GM19035 (cell line): ENCODE measurements around the gene ARRB1.

ENCODE experiments used
- ATAC-seq: cut with Tn5 transposase; IDR thresholded peaks from one replicate; pipeline ENCODE4 v1.9.1; 2021; ENCODE audit not compliant: unreplicated experiment

Gene ARRB1

DNA sequence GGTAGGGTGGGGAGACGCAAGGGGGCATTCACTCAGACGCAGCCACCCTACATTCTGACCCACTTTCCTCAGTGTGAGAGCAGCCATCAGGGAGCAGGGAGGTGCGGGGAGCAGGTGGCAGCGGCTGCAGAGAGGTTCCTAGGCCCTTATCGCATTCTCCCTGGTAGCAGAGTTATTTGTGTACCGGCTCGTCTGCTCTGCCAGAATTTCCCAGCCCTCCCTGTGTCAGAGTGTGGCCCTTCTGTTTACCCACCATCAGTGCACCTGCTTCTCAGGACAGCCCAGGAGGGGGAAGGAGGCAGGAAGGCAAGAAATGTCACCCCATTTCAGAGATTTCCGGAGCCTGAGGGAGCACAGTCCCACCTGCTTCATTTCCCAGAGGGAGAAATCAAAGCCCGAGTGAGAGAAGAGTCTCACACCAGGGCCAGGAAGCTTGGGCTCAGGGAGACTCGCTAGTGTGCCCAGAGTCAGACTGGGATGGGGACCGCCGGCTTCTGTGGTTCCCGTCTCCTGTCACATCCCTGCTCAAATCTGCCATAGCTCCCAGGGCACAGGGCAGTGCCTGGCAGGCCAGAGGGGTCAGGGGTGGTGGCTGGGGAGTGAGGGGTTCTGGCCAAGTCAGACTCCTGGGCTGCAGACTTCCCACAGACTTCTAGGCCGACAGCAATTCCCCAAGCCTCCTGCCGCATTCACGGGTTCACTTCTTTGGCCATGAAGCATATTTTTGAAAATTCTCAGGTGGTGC lies 49.7 kb downstream of the ARRB1 start:
- no peak for ATAC-seq

DNA sequence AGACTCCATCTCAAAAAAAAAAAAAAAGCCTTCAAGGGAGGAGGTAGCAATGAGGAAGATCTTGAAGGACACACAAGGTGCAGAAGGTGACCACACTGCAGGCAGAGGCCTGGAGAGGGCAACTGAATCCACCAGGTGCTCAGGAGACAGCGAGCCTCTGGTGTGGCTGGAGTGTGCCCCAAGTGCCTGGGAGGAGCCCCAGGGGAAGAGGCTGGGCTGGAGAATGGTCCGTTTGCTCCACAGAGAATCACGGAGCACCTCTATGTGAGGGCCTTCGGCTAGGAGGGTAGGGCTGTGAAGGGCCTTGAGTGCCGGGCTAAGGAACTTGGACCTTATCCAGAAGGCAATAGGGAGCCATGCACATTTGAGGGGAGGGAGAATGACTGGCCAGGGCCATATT lies 50.3 kb downstream of the ARRB1 start:
- no peak for ATAC-seq

GRCh38 chr11:75298976-75299260 lies 52.5 kb downstream of the ARRB1 start:
- ATAC-seq: no peak

- no peak for ATAC-seq
Measured at GRCh38 chr11:75298191-75298975, 53.1 kb downstream of the ARRB1 start.

DNA sequence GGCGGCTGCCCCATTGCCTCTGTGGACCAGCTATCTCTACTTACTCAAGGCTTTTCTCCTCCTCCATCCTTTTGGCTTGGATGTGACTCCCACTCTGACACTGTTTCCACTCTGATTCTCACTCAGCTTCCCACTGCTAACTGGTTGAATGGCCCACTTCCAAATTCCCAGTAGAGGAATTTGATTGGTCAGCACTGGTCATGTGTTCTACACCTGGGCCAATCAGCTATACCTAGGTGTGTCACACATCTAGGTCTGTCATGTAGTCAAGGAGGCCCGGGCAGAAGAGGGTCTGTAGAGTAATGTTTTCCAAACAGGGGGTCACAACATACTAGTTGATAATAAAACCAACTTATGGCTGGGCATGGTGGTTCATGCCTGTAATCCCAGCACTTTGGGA lies 57.6 kb downstream of the ARRB1 start:
- no peak for ATAC-seq

DNA sequence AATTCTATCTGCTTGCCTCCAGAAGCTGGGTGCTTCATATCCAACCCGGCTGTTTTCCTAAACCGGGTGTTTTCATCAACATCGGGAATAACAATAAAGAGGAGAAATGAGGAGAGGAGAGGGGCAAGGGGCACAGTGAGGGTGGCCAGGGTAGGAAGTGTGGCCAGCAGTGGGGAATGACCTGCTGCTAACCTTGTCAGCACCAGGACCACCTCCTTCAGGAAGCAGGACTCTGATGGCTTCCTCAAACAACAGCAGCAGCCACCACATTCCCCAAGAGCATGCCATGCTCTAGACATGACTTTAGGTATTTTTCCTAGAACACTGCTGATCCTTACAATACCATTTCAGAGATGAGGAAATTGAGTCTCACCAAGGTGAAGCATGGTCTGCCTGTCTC lies 58.5 kb downstream of the ARRB1 start:
- no peak for ATAC-seq

- no peak for ATAC-seq
Measured at GRCh38 chr11:75291741-75292140, 59.7 kb downstream of the ARRB1 start.

GRCh38 chr11:75289919-75290318 lies 61.5 kb downstream of the ARRB1 start:
- no peak for ATAC-seq

- no peak for ATAC-seq
Measured at GRCh38 chr11:75289511-75289760, 62.0 kb downstream of the ARRB1 start.

- ATAC-seq: no peak
Measured at GRCh38 chr11:75287579-75287978, 63.9 kb downstream of the ARRB1 start.

DNA sequence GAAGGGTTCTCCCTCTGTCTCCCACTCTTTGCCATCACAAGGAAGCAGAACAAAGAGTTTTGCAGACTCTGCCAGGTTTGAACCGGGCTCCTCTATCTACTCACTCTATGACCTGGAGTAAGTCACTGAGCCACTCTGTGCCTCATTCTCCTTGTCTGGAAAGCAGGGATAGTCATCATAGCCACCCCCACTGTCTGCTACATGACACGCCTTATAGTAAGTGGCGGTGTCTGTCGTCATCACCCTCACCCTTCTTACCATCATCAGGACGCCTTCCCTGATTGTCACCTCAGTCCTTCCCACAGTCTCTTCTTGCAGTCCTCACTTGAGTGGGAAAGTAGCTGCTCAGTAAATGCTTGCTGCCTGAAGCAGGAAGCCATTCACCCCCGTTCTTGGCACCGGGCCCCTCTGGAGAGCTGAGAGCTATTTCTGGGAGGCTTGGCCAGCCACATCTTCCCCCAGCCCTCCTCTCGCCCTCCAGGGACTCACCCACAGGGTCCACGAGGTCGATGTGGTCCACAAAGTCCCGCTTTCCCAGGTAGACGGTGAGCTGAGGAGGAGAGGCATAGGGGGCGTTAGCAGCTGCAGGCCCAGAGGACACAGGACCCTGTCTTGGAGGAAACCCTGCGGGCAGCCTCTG lies 64.5 kb downstream of the ARRB1 start:
- no peak for ATAC-seq

DNA sequence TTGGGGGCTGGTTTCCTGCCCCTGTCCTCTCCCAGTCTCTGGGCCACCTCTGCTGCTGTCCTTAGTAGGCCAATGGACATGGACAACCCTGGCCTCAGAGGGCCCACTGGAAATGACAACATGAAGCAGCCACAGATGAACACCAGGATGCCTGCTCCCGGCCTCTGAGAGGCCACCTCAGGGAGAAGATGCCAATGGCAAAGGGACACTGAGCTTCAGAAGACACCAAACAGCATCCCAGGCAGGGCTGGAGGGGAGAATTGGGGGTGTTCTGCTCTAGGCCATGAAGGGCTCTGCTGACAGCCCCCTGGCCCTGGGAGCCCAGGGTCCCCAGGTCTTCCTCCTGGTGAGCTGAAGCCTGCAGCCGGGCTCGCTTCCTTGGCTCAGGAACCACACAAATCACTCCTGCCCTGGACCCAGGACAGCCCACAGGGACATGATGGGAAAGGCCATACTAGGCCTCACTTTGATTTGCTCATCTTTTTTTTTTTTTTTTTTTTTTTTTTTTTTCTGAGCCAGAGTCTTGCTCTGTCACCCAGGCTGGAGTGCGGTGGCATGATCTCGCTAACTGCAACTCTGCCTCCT lies 65.6 kb downstream of the ARRB1 start:
- no peak for ATAC-seq

DNA sequence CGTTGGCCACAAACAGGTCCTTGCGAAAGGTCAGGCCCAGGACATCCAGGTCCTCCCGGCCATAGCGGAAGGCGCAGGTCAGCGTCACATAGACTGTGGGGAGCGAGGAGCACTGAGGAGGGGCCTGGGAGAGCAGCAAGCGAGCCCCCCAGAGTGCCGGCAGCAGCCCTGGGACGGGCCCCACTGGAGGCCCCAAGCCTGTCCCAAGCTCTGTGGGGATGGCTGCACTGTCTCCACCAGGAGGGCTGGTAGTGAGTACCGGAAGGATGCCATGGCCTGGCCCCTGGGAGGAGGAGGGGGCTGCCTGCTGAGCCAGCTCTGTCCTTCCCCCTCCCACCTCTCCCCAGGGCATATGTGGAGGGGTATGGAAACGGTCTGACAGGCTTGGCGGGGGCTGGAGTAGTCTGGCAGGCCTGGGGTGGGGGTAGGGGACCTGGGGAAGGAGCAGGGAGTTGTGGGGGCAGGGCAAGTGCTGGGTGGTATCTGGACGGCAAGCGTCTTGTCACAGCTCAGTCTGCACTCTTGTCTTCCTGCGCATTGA lies 68.0 kb downstream of the ARRB1 start:
- ATAC-seq: no peak

DNA sequence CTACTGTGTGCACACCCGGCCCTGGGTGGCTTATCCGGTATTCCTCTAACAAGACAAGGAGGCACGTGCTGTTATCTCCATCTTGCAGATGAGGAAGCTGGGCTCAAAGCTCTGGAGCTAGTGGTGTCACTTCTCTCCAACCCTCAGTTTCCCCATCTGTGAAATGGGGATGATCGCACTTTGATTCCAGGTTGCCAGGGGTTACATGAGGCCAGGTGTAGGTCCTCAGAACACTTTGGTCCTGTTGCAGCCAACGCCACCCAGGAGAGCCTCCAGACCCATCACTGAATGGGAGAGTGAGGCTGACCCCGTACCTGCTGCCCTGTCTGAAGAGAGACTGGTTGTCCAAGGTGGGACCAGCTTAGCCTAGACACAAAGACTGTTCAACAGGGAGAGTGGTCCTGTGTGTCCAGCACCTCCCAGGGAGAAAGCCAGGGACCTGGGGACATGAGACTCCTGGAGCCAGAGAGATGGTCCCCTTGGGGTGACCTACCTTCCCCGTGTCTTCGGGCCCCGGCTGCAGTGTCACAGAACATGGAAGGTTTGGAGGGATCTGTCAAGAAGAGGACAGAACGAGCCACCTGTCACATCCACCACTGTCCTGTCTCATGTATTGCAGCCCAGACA lies 69.9 kb downstream of the ARRB1 start:
- ATAC-seq: no peak

- no peak for ATAC-seq
Measured at GRCh38 chr11:75280770-75281468, 70.5 kb downstream of the ARRB1 start.

DNA sequence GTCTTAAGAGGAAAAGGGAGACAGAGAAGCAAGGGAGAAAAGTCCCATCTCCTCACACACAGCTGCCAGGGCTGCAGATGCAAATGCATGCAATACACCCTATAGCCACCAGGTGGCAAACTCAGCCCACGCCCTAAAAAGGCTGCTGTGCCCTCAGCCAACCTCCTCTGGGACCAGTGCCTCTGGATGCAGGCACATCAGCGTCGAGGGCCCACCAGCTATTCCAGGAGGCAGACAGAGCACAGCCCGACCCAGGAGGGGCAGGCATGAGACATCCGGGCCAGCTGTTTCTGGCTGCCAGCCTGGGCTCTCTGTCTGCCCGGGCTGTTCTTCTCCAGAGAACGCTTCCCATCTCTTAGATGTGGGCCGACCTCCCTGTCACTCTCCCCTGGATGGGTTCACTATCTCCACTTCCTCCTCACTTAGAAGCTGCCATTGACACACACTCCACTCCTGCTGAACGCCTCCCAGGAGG lies 71.2 kb downstream of the ARRB1 start:
- no peak for ATAC-seq

- no peak for ATAC-seq
Measured at GRCh38 chr11:75279273-75279672, 72.2 kb downstream of the ARRB1 start.

DNA sequence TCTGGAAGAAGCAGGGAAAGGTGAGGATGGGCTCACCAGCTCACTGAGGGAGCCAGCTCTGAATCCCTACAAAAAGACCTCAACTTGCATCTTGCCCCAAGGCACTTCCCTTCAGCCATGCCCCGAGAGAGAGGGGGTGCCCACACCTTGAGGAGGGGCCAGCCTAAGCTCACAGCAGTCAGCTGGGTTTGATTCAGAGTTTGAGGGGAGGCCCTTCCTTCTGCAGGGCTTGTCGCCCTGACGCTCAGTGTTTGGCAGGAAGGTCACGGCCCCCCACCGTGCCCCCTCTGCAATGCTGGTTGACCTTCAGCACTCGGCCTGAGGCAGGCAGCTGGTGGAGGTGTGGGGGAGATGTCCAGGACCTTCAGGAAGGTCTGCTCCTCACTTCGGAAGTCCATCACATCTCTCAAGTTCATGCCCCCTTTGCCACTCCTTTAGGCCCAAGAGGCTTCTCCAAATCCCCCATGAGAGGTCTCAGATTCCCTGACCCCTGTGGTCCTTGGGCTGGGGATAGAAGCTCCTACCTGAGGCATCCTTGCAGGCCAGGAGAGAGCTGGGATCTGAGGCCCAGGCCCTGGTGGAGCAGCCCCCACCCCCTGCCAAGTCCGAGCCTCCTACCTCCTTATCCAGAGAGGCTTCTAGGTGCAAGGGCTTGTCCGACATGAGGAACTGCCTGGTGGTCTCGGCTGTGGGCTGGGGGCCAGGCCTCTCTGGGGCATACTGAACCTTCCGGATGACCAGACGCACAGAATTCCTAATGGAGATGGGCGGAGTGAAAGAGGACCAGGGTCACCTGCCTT lies 73.3 kb downstream of the ARRB1 start:
- no peak for ATAC-seq

GRCh38 chr11:75277211-75277805 lies 74.2 kb downstream of the ARRB1 start:
- ATAC-seq: no peak

DNA sequence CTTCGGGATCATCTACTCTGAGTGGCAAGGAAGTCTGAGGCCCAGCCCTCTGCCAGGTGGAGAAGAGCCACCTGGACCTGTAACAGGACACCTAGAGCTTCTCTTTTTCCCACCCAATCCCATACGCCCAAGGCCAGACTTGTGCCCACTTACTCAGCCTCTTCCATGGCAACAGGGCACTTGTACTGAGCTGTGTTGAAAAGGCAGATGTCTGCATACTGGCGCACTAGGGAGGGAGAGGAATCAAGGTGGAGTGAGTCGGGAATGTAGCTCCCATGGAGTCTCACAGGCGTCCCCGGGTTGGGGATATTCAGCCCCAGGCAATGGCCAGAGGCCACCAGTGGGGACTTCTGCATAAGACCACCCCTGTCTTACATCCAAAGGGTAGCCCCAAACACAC lies 74.8 kb downstream of the ARRB1 start:
- ATAC-seq: no peak
